Colonic mucosa (tissue), 4 donors: ENCODE measurements around the gene USP21. TPM values are rescaled to one million over a fixed set of nuclear protein-coding genes. Genes with fewer than 3 reads are reported as not detected.

Experiments
- DNase-seq: peaks from one replicate; pipeline ENCODE4 v3.0.0-alpha.2; 2020
- H3K27ac ChIP-seq: fragments of 200-600 bp; one replicate; pipeline ENCODE4 v1.8.0; 2021
- H3K27me3 ChIP-seq: fragments of 200-600 bp; one replicate; pipeline ENCODE4 v1.8.0; 2021
- H3K36me3 ChIP-seq: fragments of 200-600 bp; one replicate; pipeline ENCODE4 v1.8.0; 2021
- H3K4me1 ChIP-seq: fragments of 200-600 bp; one replicate; pipeline ENCODE4 v1.8.0; 2021; ENCODE audit warnings: mild to moderate bottlenecking
- H3K4me3 ChIP-seq: fragments of 200-600 bp; one replicate; pipeline ENCODE4 v1.8.0; 2021
- H3K9ac ChIP-seq, 2 donors: one replicate each; pipeline ENCODE4 v1.7.0; 2013; ENCODE audit warnings: control low read depth in 2 of 2, low read depth in 2 of 2, low read length in 2 of 2
- H3K9me3 ChIP-seq: fragments of 200-600 bp; one replicate; pipeline ENCODE4 v1.8.0; 2021
- CTCF ChIP-seq: fragments of 200-600 bp; IDR thresholded peaks from one replicate; pipeline ENCODE4 v1.8.0; 2022; ENCODE audit warnings: antibody characterized with exemption, mild to moderate bottlenecking
- intact Hi-C: fragments of 100-400 bp; cut with DNase I; formaldehyde crosslinking; loops from one replicate; pipeline ENCODE4 v1.14.1; 2022
- total RNA-seq, 2 donors: library from RNA; stranded (reverse); fragmentation: NEBNext Ultra II Directional in 1 of 2; extraction: Animal tissue kit (Norgen Biotek cat#: 25700) in 1 of 2; gene quantifications; one replicate each; pipeline ENCODE4 v1.2.1, GENCODE V29; 2021
- donor health status: healthy.
- donor health status: DM: no; HTN: no; CAD: no.
- donor health status: DM: no; HTN: no; CAD: no.

USP21 gene
- total RNA-seq, 2 donors from 2014 or later: 20.8 to 29.0 TPM

DNA sequence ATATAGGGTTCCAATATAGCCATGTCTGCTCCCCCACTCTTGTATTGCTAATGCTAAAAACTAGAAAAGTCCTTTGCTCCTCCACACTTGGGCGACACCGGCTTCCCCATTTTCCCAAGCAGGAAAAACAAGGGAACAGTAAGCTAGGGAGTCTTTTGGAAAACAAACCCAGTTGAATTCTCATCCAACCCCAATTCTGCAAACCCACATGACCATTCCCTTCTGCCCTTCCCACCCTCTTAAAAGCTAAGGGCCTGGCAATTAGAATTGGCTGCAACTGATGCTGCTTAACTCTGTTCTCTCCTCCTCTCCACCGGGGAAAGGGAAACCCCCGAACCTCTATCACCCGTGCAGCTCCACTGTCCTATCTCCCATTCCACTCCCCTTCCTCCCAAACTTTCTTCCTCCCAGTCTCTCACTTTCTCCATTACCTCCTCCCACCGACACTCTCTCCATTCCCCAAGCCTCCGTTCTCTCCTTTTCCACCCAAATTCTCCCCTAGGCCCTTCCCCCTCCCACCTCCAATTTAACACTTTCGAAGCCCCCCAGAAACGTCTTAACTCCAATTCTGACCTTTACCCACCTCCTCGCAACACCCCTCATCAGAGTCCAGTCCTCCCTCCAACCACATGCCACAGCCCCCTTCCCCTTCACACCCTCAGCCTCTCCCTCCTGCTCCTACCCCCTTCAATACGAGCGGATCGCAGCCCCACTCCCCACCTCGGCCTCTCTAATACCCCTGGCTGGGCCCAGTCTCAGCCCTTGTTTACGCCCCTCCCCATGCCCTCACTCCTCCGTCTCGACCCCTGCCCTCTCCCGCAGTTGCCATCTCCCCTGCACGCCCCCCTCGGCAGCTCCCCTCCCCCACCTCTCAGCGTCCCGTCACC lies 27.5 kb upstream of the USP21 start:
- H3K9me3 ChIP-seq: no peaks in the 10 kb centered on the region
- DNase-seq: peak; percentile 34
- H3K27ac ChIP-seq: peak overlapping the region; percentile 96
- H3K27me3 ChIP-seq: no peaks in the 10 kb centered on the region
- peak overlapping the region; percentile 96 to 97 for H3K9ac ChIP-seq
- H3K4me3 ChIP-seq: peak overlapping the region; percentile 50
- H3K4me1 ChIP-seq: peaks cover 8% of the 10 kb centered on the region
- TF ChIP-seq CTCF: no peak
- intact Hi-C loops: no loop called here
- no peaks in the 10 kb centered on the region for H3K36me3 ChIP-seq

DNA sequence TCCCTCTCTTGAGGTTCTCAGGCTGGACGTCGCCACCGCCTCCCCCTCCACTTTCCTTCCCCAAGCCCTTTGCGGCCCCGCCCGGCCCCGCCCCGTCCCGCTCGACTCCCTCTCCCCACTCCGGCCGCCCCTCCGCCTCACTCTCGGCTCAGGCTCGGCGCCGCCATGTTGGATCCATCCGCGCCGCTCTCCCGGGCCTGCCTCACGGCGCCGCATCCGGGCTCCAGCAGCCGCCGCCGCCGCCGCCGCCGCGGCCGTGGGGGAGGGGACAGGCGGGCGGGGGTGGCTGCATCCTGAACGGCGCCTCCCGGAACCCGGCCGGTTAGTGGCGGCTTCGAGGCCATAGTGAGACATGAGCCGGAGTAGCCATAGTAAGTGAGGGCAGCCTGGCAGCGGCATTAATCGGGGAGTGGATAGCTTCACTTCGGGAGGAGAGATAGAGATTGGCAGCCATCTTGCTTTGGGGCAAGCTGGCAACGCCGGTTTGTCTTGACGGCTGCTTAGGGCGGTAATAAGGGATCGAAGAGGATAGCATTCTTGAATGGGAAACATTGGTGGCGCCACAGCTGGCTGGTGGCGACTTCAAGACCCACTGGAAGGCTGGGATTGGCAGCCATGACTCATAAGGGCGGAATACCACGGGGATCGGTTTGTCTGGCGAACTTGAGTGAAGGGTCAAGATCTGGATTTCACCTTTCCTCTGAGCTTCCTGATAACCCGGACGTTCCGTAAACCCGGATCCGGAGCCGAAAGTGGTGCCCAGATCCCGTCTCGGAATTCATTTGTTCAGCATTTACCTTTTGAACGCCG lies 26.7 kb upstream of the USP21 start, which contains the start of gene DEDD:
Gene DEDD, minus strand, starts transcription at position 258 of the 810 bp plus-strand sequence. CDS start 8,205 bp downstream, outside the sequence.
- DNase-seq: peak; percentile 87
- Histone ChIP-seq H3K4me3 (peak within 1 kb of the TSS; percentile 50), H3K36me3 (no peaks in the 10 kb centered on the region), H3K27ac (peak within 1 kb of the TSS; percentile 96), H3K27me3 (no peaks in the 10 kb centered on the region), H3K4me1 (peaks cover 8% of the 10 kb centered on the region), H3K9ac (peak within 1 kb of the TSS; percentile 96 to 97), H3K9me3 (no peaks in the 10 kb centered on the region)
- intact Hi-C loops: no loop called here
- TF ChIP-seq CTCF: no peak

- Histone ChIP-seq H3K36me3 (no peaks in the 10 kb centered on the region), H3K4me1 (peaks cover 8% of the 10 kb centered on the region), H3K9me3 (no peaks in the 10 kb centered on the region), H3K27ac (peak overlapping the region; percentile 96), H3K9ac (peak overlapping the region; percentile 95 to 96), H3K4me3 (peak overlapping the region; percentile 50), H3K27me3 (no peaks in the 10 kb centered on the region)
- no peak for TF ChIP-seq CTCF
- DNase-seq: no peak
- intact Hi-C loops: no loop called here
Measured at GRCh38 chr1:161133220-161133740, 26.0 kb upstream of the USP21 start.

GRCh38 chr1:161137881-161138280 lies 21.4 kb upstream of the USP21 start:
- no peaks in the 10 kb centered on the region for H3K9me3 ChIP-seq
- no peak for DNase-seq
- intact Hi-C loops: no loop called here
- no peaks in the 10 kb centered on the region for H3K36me3 ChIP-seq
- no peak for TF ChIP-seq CTCF
- H3K9ac ChIP-seq: no peak overlapping the region
- no peak overlapping the region for H3K27ac ChIP-seq
- no peaks in the 10 kb centered on the region for H3K27me3 ChIP-seq
- H3K4me3 ChIP-seq: no peak overlapping the region
- peaks cover 8% of the 10 kb centered on the region for H3K4me1 ChIP-seq

GRCh38 chr1:161138431-161138830 lies 20.9 kb upstream of the USP21 start:
- peaks cover 8% of the 10 kb centered on the region for H3K4me1 ChIP-seq
- H3K4me3 ChIP-seq: no peak overlapping the region
- no peak for TF ChIP-seq CTCF
- intact Hi-C loops: no loop called here
- no peaks in the 10 kb centered on the region for H3K36me3 ChIP-seq
- no peaks in the 10 kb centered on the region for H3K27me3 ChIP-seq
- no peak overlapping the region for H3K9ac ChIP-seq
- no peaks in the 10 kb centered on the region for H3K9me3 ChIP-seq
- DNase-seq: no peak
- no peak overlapping the region for H3K27ac ChIP-seq
